Fibroblast of pulmonary artery (primary cell): ENCODE data around the gene FBXL22.

Source experiments
- DNase-seq: peaks from one replicate; pipeline ENCODE4 v3.0.0-alpha.2; 2010; ENCODE audit warnings: low read depth
- H3K4me3 ChIP-seq: replicated peaks from 2 replicates; pipeline ENCODE4 v1.5.1; 2011; ENCODE audit warnings: low read depth, mild to moderate bottlenecking, control low read depth, low read length, moderate library complexity
- TF ChIP-seq, protein P1 (sequence below): IDR thresholded peaks from 2 replicates; pipeline ENCODE4 v1.5.1; 2011; ENCODE audit warnings: mild to moderate bottlenecking, control low read depth, low read length, inconsistent platforms; ENCODE audit errors: missing control alignments

FBXL22 gene

DNA sequence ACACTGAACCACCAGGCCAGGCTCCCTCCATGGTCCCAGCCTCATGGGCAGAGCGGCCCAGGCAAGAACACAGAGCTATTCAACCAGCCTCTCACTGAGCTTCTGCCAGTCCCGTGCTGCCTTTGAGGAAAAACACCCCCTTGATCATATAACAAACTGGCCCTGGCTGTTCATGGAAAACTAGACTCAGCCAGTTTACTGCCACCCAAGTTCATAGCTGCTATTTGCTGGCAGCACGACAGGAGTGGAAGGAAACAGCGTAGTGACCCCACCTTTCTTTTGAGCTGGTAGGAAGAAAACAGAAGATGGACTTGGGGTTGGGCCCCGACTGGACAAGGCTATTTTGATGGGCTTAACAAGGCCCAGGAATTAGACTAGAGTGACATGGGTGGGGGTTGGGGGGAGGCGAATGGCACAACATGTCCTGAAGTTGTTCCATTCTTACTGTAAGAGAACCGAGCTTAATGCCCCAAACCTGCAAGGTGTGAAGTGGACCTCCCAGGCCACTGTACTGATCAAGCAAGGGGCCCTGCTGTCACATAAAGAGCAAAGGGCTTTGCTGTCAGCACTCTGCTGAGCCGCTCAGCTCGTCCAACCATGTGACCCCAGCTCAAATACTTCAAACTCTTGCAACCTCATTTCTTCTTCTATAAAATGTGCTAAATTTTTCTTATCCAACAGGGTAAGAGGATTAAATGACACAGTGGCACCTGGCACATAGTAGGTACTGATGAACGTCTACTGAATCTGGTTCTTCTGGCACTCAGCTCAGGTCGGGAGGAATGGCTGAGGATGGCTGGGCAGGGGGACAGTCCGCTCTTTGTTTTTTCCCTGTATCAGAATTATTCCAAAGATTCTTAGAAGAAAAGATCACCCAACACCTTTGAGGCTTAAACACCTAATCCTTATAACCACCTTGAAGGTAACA lies 1.6 kb downstream of the FBXL22 start:
- H3K4me3 ChIP-seq, result no peak overlapping the region
- TF ChIP-seq, protein P1, sequence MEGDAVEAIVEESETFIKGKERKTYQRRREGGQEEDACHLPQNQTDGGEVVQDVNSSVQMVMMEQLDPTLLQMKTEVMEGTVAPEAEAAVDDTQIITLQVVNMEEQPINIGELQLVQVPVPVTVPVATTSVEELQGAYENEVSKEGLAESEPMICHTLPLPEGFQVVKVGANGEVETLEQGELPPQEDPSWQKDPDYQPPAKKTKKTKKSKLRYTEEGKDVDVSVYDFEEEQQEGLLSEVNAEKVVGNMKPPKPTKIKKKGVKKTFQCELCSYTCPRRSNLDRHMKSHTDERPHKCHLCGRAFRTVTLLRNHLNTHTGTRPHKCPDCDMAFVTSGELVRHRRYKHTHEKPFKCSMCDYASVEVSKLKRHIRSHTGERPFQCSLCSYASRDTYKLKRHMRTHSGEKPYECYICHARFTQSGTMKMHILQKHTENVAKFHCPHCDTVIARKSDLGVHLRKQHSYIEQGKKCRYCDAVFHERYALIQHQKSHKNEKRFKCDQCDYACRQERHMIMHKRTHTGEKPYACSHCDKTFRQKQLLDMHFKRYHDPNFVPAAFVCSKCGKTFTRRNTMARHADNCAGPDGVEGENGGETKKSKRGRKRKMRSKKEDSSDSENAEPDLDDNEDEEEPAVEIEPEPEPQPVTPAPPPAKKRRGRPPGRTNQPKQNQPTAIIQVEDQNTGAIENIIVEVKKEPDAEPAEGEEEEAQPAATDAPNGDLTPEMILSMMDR, result no peak
- DNase-seq, result no peak

DNA sequence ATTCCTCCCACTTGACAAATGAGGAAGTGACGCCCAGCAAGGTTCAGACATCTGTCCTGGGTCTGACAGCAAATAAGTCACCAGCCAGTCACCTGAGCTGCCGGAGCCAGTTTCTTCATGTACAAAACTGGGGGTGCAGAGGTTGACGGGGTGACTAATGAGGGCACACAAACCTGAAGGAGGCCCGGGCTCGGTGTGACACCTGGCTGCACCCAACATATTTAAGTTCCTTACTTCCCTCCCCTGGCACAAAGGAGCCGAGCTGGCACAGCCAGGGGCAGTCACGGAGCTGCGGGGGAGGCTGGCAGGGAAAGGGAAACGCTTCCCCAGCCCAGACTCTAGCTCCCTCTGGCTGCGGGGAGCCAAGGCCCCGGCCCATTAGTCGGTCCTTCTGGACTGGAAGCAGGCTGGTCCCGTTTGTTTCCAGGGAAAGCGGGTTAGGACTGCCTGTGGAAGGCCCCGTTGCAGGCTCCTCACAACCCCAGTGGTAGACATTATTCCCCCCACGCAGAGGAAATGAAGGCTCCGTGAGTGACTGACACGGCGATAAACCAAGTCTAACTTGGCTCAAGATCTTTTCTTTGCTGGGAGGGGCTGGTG lies 2.3 kb downstream of the FBXL22 start:
- peak overlapping the region; percentile 58 for H3K4me3 ChIP-seq
- TF ChIP-seq, protein P1, result peak; percentile 59
- peak; percentile 50 for DNase-seq

DNA sequence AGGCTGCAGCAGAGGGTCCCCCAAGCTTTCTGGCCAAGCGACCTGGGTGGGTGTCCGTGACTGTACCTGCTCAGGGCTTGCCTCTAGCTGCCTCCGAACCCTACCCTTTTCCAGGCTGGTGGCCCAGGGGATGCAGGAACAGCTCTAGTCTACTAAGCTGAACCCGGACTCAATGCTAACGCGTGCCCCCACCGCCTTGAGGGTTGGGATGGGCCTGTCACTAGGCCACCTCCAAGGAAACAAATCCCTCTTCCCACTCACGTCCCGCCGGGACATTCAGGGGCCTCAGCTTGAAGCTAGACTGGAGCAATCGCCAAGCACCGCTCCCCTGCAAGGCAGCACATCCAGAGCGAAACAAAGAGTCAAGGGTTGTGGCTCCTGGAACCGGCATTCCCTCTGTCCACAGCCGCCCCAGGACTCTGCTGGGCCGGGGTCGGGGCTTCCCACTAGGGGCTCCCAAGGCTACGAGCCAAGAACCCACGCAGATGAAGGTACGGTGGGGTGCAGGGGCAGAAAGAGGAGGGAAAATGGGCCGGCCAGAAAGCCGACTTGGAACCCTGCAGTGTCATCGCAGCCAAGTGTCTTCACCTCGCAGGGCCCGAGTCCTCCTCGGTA lies 2.9 kb downstream of the FBXL22 start:
- DNase-seq, result peak; percentile 7
- TF ChIP-seq, protein P1, result no peak
- H3K4me3 ChIP-seq, result peak overlapping the region; percentile 58

DNA sequence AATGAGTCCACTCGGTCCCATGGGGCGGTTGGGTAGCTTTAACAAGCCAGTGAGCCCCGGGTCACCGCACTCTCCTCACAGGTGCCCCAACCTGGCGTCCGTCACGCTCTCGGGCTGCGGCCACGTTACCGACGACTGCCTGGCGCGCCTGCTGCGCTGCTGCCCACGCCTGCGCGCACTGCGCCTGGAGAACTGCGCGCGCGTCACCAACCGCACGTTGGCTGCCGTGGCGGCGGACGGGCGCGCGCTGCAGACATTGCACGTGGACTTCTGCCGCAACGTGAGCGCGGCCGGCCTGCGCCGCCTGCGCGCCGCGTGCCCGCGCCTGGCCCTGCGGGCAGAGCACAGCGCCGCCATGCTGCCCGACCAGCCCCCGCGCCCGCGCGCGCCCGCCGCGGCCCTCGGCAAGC lies 3.4 kb downstream of the FBXL22 start:
- TF ChIP-seq, protein P1, result no peak
- DNase-seq, result peak; percentile 95
- peak overlapping the region; percentile 77 for H3K4me3 ChIP-seq

DNA sequence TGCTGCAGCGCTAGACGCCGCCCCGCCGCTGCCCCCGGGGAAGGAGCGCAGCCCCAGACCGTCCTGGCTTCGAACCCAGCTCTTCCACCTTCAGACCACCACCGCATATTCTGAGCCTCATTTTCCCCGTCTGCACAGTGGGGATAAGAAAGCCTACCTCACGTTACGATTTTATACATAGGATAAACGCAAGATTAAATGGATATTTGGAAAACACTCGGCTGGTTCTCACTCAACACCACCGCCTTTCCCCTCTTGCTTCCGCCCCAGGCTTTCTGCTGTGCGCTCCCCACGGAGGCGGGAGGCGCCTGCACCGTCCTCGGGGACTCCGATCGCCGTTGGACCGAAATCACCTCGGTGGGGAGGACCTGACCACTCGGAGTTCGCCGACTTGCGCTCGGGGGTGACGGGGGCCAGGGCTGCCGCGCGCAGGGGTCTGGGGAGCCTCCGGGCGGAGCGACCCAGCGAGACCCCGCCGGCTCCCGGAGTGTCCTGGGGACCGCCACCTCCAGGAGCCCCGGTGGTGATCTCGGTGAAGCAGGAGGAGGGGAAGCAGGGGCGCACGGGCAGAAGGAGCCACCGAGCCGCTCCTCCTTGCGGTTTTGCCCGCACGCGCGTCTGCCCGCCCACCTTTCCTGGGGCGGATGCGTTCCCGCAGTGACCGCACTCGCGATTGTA lies 4.0 kb downstream of the FBXL22 start:
- DNase-seq, result peak; percentile 20
- TF ChIP-seq, protein P1, result no peak
- peak overlapping the region; percentile 77 for H3K4me3 ChIP-seq

DNA sequence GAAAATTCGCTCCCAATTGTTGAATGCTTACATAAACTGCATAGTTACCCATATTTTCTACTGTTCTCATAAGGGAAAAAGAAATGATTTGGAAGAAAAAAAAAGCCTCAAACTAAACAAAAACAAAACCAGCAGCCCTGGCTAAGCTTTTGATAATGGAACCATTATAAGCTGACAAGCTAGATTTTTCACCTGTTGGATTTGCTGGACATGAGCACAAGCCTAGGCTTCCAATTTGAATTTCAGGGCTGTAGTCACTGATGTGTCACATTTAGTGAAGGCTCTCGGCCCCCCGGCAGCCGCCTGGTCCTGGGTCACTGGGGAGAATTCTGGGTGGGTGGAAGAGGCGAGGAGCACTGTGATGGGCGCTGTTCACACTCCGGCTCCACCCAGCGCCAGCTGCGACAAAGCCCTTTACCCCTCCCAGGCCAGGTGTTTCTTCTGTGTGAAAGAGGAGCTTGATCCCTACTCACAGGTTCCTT lies 4.6 kb downstream of the FBXL22 start:
- peak overlapping the region; percentile 77 for H3K4me3 ChIP-seq
- TF ChIP-seq, protein P1, result no peak
- DNase-seq, result no peak
